Globus pallidus (tissue), 1 donor: ENCODE data around the gene C1orf167.

Experiments
- DNase-seq: peaks from one replicate; pipeline ENCODE4 v3.0.0-alpha.2; 2015; ENCODE audit warnings: low spot score

Gene C1orf167

GRCh38 chr1:11784256-11784992 lies 22.4 kb downstream of the C1orf167 start:
- DNase-seq: no peak

GRCh38 chr1:11784993-11785769 lies 23.2 kb downstream of the C1orf167 start:
- DNase-seq: no peak

GRCh38 chr1:11786168-11786567 lies 24.2 kb downstream of the C1orf167 start:
- no peak for DNase-seq

- no peak for DNase-seq
Observed at GRCh38 chr1:11787251-11787803, 25.3 kb downstream of the C1orf167 start.

GRCh38 chr1:11787804-11788436 lies 25.9 kb downstream of the C1orf167 start:
- no peak for DNase-seq

GRCh38 chr1:11788549-11789053 lies 26.6 kb downstream of the C1orf167 start:
- DNase-seq: no peak

GRCh38 chr1:11789126-11790067 lies 27.4 kb downstream of the C1orf167 start:
- DNase-seq: no peak

- no peak for DNase-seq
Observed at GRCh38 chr1:11790101-11790879, 28.3 kb downstream of the C1orf167 start.

- peak; percentile 76 for DNase-seq
Observed at GRCh38 chr1:11790880-11791715, 29.1 kb downstream of the C1orf167 start.

- no peak for DNase-seq
Observed at GRCh38 chr1:11792106-11792505, 30.1 kb downstream of the C1orf167 start.

GRCh38 chr1:11793819-11794218 lies 31.8 kb downstream of the C1orf167 start:
- no peak for DNase-seq

GRCh38 chr1:11794446-11795237 lies 32.6 kb downstream of the C1orf167 start:
- no peak for DNase-seq

- no peak for DNase-seq
Observed at GRCh38 chr1:11795238-11795890, 33.4 kb downstream of the C1orf167 start.

- DNase-seq: no peak
Observed at GRCh38 chr1:11796036-11796828, 34.2 kb downstream of the C1orf167 start.

GRCh38 chr1:11797525-11798216 lies 35.7 kb downstream of the C1orf167 start:
- no peak for DNase-seq

- no peak for DNase-seq
Observed at GRCh38 chr1:11799099-11799498, 37.1 kb downstream of the C1orf167 start.

GRCh38 chr1:11799896-11800295 lies 37.9 kb downstream of the C1orf167 start:
- DNase-seq: no peak
